ENCODE results near the gene SEC63.

The SEC63 gene

DNA sequence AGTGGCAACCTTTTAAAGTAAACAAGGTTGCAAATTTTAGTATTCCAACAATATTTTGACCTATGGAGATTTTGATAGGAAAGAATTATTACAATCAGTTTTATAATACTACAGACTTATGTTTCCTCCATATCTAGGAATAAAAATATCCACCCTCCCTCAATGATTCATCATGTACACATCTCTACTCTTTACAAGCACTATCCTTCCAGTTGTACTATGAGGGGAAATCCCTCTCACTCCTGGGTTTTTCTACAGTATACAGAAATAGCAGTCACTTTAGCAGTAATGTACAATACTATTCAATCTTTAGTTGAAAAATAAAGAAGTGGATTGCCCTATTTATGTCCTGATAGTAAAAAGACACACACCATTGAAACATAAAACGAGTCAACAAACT, 87.6 kb downstream of the SEC63 start:
- Histone ChIP-seq H3K4me1 (ENCODE audit: low read length) (peaks cover 51% of the 10 kb centered on the region), H3K27me3 (ENCODE audit: low read depth, low read length) (no peaks in the 10 kb centered on the region), H2AFZ (ENCODE audit: low read depth, low read length) (no peak overlapping the region), H3K27ac (ENCODE audit: low read length) (peak overlapping the region; percentile 77), H3K4me3 (ENCODE audit: low read length) (peak overlapping the region; percentile 10; the same call in 1 of the 2 replicates), H3K4me2 (ENCODE audit: low read length) (peak overlapping the region; percentile 63), H4K20me1 (ENCODE audit: insufficient read depth, low read length) (no peaks in the 10 kb centered on the region), H3K9me3 (ENCODE audit: insufficient read depth, low read length) (no peaks in the 10 kb centered on the region), H3K79me2 (ENCODE audit: low read length) (no peaks in the 10 kb centered on the region; the same call in 1 of the 2 replicates), H3K9ac (ENCODE audit: low read length) (peak overlapping the region; percentile 6; the same call in 1 of the 2 replicates), H3K36me3 (replicated peaks; ENCODE audit: low read depth, low read length) (peaks cover 6% of the 10 kb centered on the region)
- TF ChIP-seq EZH2phosphoT487 (IDR thresholded peaks at IDR 0.05; ENCODE audit: low read depth) = no peak
- TF ChIP-seq, protein P1, sequence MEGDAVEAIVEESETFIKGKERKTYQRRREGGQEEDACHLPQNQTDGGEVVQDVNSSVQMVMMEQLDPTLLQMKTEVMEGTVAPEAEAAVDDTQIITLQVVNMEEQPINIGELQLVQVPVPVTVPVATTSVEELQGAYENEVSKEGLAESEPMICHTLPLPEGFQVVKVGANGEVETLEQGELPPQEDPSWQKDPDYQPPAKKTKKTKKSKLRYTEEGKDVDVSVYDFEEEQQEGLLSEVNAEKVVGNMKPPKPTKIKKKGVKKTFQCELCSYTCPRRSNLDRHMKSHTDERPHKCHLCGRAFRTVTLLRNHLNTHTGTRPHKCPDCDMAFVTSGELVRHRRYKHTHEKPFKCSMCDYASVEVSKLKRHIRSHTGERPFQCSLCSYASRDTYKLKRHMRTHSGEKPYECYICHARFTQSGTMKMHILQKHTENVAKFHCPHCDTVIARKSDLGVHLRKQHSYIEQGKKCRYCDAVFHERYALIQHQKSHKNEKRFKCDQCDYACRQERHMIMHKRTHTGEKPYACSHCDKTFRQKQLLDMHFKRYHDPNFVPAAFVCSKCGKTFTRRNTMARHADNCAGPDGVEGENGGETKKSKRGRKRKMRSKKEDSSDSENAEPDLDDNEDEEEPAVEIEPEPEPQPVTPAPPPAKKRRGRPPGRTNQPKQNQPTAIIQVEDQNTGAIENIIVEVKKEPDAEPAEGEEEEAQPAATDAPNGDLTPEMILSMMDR (IDR thresholded peaks at IDR 0.05; ENCODE audit: low read depth, low read length) = no peak; the same call in 1 of the 2 replicates

DNA sequence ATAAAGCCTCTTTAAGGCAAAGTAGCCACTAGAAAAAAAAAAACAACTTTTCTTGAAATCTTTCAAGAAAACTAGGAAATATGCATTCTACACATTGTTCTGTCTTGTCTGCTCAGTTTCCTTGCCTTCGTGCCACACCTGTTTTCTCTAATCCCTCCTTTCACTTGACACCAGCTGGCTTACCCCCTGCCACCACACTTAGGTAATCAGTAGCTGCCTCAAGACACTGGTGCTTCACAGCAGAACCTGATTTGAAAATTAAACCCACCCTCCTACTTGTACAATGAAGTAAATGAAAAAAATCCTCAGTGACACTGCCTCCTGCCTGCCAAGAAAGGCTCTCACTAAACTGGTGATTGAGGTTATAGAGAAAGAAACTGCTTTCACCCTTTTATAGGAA, 88.1 kb downstream of the SEC63 start:
- TF ChIP-seq, protein P1 (IDR thresholded peaks at IDR 0.05; ENCODE audit: low read depth, low read length) = peak; percentile 48
- TF ChIP-seq EZH2phosphoT487 (IDR thresholded peaks at IDR 0.05; ENCODE audit: low read depth) = no peak
- Histone ChIP-seq H4K20me1 (ENCODE audit: insufficient read depth, low read length) (no peaks in the 10 kb centered on the region), H3K36me3 (replicated peaks; ENCODE audit: low read depth, low read length) (peaks cover 6% of the 10 kb centered on the region), H3K9me3 (ENCODE audit: insufficient read depth, low read length) (no peaks in the 10 kb centered on the region), H3K27me3 (ENCODE audit: low read depth, low read length) (no peaks in the 10 kb centered on the region), H3K27ac (ENCODE audit: low read length) (peak overlapping the region; percentile 77), H3K9ac (ENCODE audit: low read length) (peak overlapping the region; percentile 4; the same call in 1 of the 2 replicates), H3K79me2 (ENCODE audit: low read length) (no peaks in the 10 kb centered on the region; the same call in 1 of the 2 replicates), H3K4me1 (ENCODE audit: low read length) (peaks cover 51% of the 10 kb centered on the region), H3K4me3 (ENCODE audit: low read length) (0 out of 2 replicates have a peak overlapping the region, but pooled peaks have one; percentile 10), H2AFZ (ENCODE audit: low read depth, low read length) (no peak overlapping the region), H3K4me2 (ENCODE audit: low read length) (peak overlapping the region; percentile 63)

GRCh38 chr6:107868867-107869611, 89.0 kb downstream of the SEC63 start:
- H3K9me3 ChIP-seq (ENCODE audit: insufficient read depth, low read length) = no peaks in the 10 kb centered on the region
- peak overlapping the region; percentile 77 for H3K27ac ChIP-seq (ENCODE audit: low read length)
- no peaks in the 10 kb centered on the region for H3K27me3 ChIP-seq (ENCODE audit: low read depth, low read length)
- peak overlapping the region; percentile 36; the same call in 1 of the 2 replicates for H3K9ac ChIP-seq (ENCODE audit: low read length)
- peak overlapping the region; percentile 63 for H3K4me2 ChIP-seq (ENCODE audit: low read length)
- peaks cover 51% of the 10 kb centered on the region for H3K4me1 ChIP-seq (ENCODE audit: low read length)
- no peak for TF ChIP-seq EZH2phosphoT487 (IDR thresholded peaks at IDR 0.05; ENCODE audit: low read depth)
- TF ChIP-seq, protein P1 (IDR thresholded peaks at IDR 0.05; ENCODE audit: low read depth, low read length) = no peak
- H4K20me1 ChIP-seq (ENCODE audit: insufficient read depth, low read length) = no peaks in the 10 kb centered on the region
- H3K4me3 ChIP-seq (ENCODE audit: low read length) = peak overlapping the region; percentile 27
- peaks cover 6% of the 10 kb centered on the region for H3K36me3 ChIP-seq (replicated peaks; ENCODE audit: low read depth, low read length)
- H2AFZ ChIP-seq (ENCODE audit: low read depth, low read length) = no peak overlapping the region
- no peaks in the 10 kb centered on the region; the same call in 1 of the 2 replicates for H3K79me2 ChIP-seq (ENCODE audit: low read length)

DNA sequence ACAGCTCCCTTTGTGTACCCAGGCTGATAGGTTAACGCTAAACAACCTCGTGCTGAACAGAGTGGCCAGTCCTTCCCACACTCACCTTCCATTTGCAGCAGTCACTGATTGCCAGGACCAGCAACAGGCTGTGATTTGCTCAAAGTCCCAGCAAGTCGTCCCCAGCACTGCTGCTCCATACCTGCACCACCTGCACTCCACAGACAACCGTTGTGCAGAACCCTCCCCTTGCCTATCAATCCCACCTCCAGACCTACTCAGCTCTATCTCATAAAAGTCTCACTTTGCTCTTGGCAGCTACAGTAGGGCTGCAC, 90.7 kb downstream of the SEC63 start:
- Histone ChIP-seq H3K4me1 (ENCODE audit: low read length) (peaks cover 49% of the 10 kb centered on the region), H3K36me3 (replicated peaks; ENCODE audit: low read depth, low read length) (peaks cover 6% of the 10 kb centered on the region), H3K9me3 (ENCODE audit: insufficient read depth, low read length) (no peaks in the 10 kb centered on the region), H3K27me3 (ENCODE audit: low read depth, low read length) (no peaks in the 10 kb centered on the region), H3K27ac (ENCODE audit: low read length) (no peak overlapping the region), H3K4me3 (ENCODE audit: low read length) (no peak overlapping the region), H3K79me2 (ENCODE audit: low read length) (no peaks in the 10 kb centered on the region; the same call in 1 of the 2 replicates), H4K20me1 (ENCODE audit: insufficient read depth, low read length) (no peaks in the 10 kb centered on the region), H2AFZ (ENCODE audit: low read depth, low read length) (no peak overlapping the region), H3K4me2 (ENCODE audit: low read length) (no peak overlapping the region), H3K9ac (ENCODE audit: low read length) (no peak overlapping the region)
- TF ChIP-seq, protein P1 (IDR thresholded peaks at IDR 0.05; ENCODE audit: low read depth, low read length) = no peak
- TF ChIP-seq EZH2phosphoT487 (IDR thresholded peaks at IDR 0.05; ENCODE audit: low read depth) = no peak

All from OCI-LY3 (cell line).